HepG2 (cell line): ENCODE measurements around the gene SLC35D2. TPM values are rescaled to one million over a fixed set of nuclear protein-coding genes. Genes with fewer than 3 reads are reported as not detected.
A peak's percentile ranks its signal among the peaks of the same experiment; 100 is the strongest.

ENCODE experiments used
- ASH2L ChIP-seq: fragments of 300-600, 200-600 bp; sonication (generic); IDR thresholded peaks from 2 replicates; pipeline ENCODE4 v1.7.0; 2017; ENCODE audit warnings: low read depth, mild to moderate bottlenecking, moderate library complexity, mixed read lengths, low read length; ENCODE audit not compliant: insufficient read length
- GATAD2A ChIP-seq: IDR thresholded peaks from 2 replicates; pipeline ENCODE4 v1.6.1; 2016
- MAFF ChIP-seq: IDR thresholded peaks from 2 replicates; pipeline ENCODE4 v1.6.1; 2011; ENCODE audit warnings: low read depth, low read length, improper control_type of control experiment
- MAFG ChIP-seq: sonication (generic); formaldehyde crosslinking; IDR thresholded peaks from 2 replicates; pipeline ENCODE4 v1.5.1; 2020; ENCODE audit warnings: mild to moderate bottlenecking, missing genetic modification reagents
- MTF1 ChIP-seq: sonication (generic); formaldehyde crosslinking; IDR thresholded peaks from 2 replicates; pipeline ENCODE4 v1.5.0; 2020; ENCODE audit warnings: missing genetic modification reagents
- NAIF1 ChIP-seq: sonication (generic); formaldehyde crosslinking; IDR thresholded peaks from 2 replicates; pipeline ENCODE4 v1.5.0; 2020; ENCODE audit warnings: mild to moderate bottlenecking, missing genetic modification reagents, borderline replicate concordance
- PTBP1 ChIP-seq: fragments of 200-400 bp; formaldehyde crosslinking; IDR thresholded peaks from 2 replicates; pipeline ENCODE4 v1.6.1; 2018; ENCODE audit warnings: low read length, low read depth; ENCODE audit not compliant: poor library complexity, severe bottlenecking
- RCOR2 ChIP-seq: IDR thresholded peaks from 2 replicates; pipeline ENCODE4 v1.6.1; 2016; ENCODE audit warnings: missing biosample characterization, missing genetic modification reagents
- SIN3A ChIP-seq: IDR thresholded peaks from 2 replicates; pipeline ENCODE4 v1.6.1; 2011; ENCODE audit warnings: low read depth, mild to moderate bottlenecking, control low read depth, low read length, borderline replicate concordance
- SMARCC2 ChIP-seq: fragments of 450-650 bp; IDR thresholded peaks from 2 replicates; pipeline ENCODE4 v1.6.1; 2017; ENCODE audit warnings: antibody characterized with exemption, mild to moderate bottlenecking
- STAT5B ChIP-seq: sonication (generic); formaldehyde crosslinking; IDR thresholded peaks from 2 replicates; pipeline ENCODE4 v1.4.0; 2020; ENCODE audit warnings: missing genetic modification reagents
- TARDBP ChIP-seq: sonication (generic); formaldehyde crosslinking; IDR thresholded peaks from 2 replicates; pipeline ENCODE4 v1.8.0; 2022; ENCODE audit warnings: mild to moderate bottlenecking, missing genetic modification reagents
- ZBTB8A ChIP-seq: sonication (generic); formaldehyde crosslinking; IDR thresholded peaks from 2 replicates; pipeline ENCODE4 v1.4.0; 2020; ENCODE audit warnings: mild to moderate bottlenecking, low read depth, missing genetic modification reagents, borderline replicate concordance
- ZEB1 ChIP-seq: IDR thresholded peaks from 2 replicates; pipeline ENCODE4 v1.6.1; 2012; ENCODE audit warnings: mild to moderate bottlenecking, low read depth, inconsistent platforms; ENCODE audit not compliant: insufficient replicate concordance
- ZFP36L1 ChIP-seq: sonication (generic); formaldehyde crosslinking; IDR thresholded peaks from 2 replicates; pipeline ENCODE4 v1.8.0; 2022; ENCODE audit warnings: mild to moderate bottlenecking, missing genetic modification reagents, moderate library complexity
- ZMYM4 ChIP-seq: sonication (generic); formaldehyde crosslinking; IDR thresholded peaks from 2 replicates; pipeline ENCODE4 v1.8.1; 2023; ENCODE audit warnings: mild to moderate bottlenecking, missing genetic modification reagents
- ZNF329 ChIP-seq: sonication (generic); formaldehyde crosslinking; IDR thresholded peaks from 2 replicates; pipeline ENCODE4 v1.9.0; 2021; ENCODE audit warnings: low read depth, mild to moderate bottlenecking, missing genetic modification reagents
- polyA plus RNA-seq, 8 experiments: library from polyadenylated mRNA; depleted of rRNA in 3 of 8; stranded (reverse) in 7 of 8; unstranded in 1 of 8; fragments of >200 nt; fragmentation: Illumina TruSeq in 4 of 8; extraction: Trizol in 4 of 8; gene quantifications; 2 replicates each; pipeline versions ENCODE4 v1.2.1 to v1.2.3, GENCODE V29; 2011 to 2016; ENCODE audit warnings: low read depth in 4 of 8, missing spikeins in 1 of 8, mixed read lengths in 1 of 8; ENCODE audit not compliant: insufficient read depth in 1 of 8
- total RNA-seq, 5 experiments: library from RNA; depleted of rRNA; stranded (reverse); fragments of >200 nt; fragmentation: Illumina TruSeq; extraction: Trizol; gene quantifications; 2 replicates each; pipeline ENCODE4 v1.2.3, GENCODE V29; 2016; ENCODE audit warnings: low read depth in 1 of 5
- TF ChIP-seq, protein P1 (sequence below): sonication (generic); formaldehyde crosslinking; IDR thresholded peaks from 2 replicates; pipeline ENCODE4 v1.5.0; 2020; ENCODE audit warnings: missing genetic modification reagents
- TF ChIP-seq, protein P2 (sequence below): sonication (generic); formaldehyde crosslinking; IDR thresholded peaks from 2 replicates; pipeline ENCODE4 v1.4.0; 2020; ENCODE audit warnings: missing genetic modification reagents; ENCODE audit errors: not compliant biosample characterization
- TF ChIP-seq, protein P3 (sequence below): sonication (generic); formaldehyde crosslinking; IDR thresholded peaks from 2 replicates; pipeline ENCODE4 v1.5.0; 2020; ENCODE audit warnings: missing genetic modification reagents, mild to moderate bottlenecking, borderline replicate concordance
- TF ChIP-seq, protein P4 (sequence below): sonication (generic); formaldehyde crosslinking; IDR thresholded peaks from 2 replicates; pipeline ENCODE4 v1.4.0; 2020; ENCODE audit warnings: low read depth, missing genetic modification reagents
- TF ChIP-seq, protein P5 (sequence below): sonication (generic); formaldehyde crosslinking; IDR thresholded peaks from 2 replicates; pipeline ENCODE4 v1.4.0; 2020; ENCODE audit warnings: missing genetic modification reagents, mild to moderate bottlenecking, borderline replicate concordance

The SLC35D2 gene
- total and polyA plus RNA-seq, 2 of the 13 experiments (the other 11 are each of a cell fraction or from before 2014, with no cell fraction given) = 96.2 to 103 TPM

DNA sequence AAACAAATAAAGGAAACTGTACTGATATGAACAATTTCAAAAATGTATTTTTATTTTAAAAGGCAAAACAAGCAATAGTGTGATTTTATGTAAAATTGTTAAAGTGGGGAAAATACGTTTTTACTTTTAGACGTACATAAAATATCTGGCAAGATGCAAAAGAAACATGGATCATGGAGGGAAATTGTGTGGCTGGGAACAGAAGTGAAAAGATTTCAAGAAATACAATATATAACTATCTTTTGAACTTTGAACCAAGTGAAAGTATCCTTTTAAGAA lies 36.1 kb upstream of the SLC35D2 start (continued):
- TF ChIP-seq, protein P1, sequence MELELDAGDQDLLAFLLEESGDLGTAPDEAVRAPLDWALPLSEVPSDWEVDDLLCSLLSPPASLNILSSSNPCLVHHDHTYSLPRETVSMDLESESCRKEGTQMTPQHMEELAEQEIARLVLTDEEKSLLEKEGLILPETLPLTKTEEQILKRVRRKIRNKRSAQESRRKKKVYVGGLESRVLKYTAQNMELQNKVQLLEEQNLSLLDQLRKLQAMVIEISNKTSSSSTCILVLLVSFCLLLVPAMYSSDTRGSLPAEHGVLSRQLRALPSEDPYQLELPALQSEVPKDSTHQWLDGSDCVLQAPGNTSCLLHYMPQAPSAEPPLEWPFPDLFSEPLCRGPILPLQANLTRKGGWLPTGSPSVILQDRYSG (CRISPR knock-in tag) = no peak
- TF ChIP-seq GATAD2A (CRISPR knock-in tag) (no peak), STAT5B (no peak), RCOR2 (CRISPR knock-in tag) (0 out of 2 replicates have a peak, but pooled peaks have one; percentile 8), ZNF329 (CRISPR knock-in tag) (no peak), TARDBP (CRISPR knock-in tag) (no peak), SIN3A (no peak), ZEB1 (no peak), SMARCC2 (no peak), NAIF1 (CRISPR knock-in tag) (no peak), MTF1 (CRISPR knock-in tag) (no peak), ZMYM4 (CRISPR knock-in tag) (no peak), ASH2L (peak; percentile 10), MAFF (no peak), ZFP36L1 (0 out of 2 replicates have a peak, but pooled peaks have one; percentile 2), PTBP1 (no peak), ZBTB8A (no peak), MAFG (CRISPR knock-in tag) (no peak)
- TF ChIP-seq, protein P2, sequence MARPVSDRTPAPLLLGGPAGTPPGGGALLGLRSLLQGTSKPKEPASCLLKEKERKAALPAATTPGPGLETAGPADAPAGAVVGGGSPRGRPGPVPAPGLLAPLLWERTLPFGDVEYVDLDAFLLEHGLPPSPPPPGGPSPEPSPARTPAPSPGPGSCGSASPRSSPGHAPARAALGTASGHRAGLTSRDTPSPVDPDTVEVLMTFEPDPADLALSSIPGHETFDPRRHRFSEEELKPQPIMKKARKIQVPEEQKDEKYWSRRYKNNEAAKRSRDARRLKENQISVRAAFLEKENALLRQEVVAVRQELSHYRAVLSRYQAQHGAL (CRISPR knock-in tag) = no peak
- TF ChIP-seq, protein P3, sequence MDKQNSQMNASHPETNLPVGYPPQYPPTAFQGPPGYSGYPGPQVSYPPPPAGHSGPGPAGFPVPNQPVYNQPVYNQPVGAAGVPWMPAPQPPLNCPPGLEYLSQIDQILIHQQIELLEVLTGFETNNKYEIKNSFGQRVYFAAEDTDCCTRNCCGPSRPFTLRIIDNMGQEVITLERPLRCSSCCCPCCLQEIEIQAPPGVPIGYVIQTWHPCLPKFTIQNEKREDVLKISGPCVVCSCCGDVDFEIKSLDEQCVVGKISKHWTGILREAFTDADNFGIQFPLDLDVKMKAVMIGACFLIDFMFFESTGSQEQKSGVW = no peak
- TF ChIP-seq, protein P4, sequence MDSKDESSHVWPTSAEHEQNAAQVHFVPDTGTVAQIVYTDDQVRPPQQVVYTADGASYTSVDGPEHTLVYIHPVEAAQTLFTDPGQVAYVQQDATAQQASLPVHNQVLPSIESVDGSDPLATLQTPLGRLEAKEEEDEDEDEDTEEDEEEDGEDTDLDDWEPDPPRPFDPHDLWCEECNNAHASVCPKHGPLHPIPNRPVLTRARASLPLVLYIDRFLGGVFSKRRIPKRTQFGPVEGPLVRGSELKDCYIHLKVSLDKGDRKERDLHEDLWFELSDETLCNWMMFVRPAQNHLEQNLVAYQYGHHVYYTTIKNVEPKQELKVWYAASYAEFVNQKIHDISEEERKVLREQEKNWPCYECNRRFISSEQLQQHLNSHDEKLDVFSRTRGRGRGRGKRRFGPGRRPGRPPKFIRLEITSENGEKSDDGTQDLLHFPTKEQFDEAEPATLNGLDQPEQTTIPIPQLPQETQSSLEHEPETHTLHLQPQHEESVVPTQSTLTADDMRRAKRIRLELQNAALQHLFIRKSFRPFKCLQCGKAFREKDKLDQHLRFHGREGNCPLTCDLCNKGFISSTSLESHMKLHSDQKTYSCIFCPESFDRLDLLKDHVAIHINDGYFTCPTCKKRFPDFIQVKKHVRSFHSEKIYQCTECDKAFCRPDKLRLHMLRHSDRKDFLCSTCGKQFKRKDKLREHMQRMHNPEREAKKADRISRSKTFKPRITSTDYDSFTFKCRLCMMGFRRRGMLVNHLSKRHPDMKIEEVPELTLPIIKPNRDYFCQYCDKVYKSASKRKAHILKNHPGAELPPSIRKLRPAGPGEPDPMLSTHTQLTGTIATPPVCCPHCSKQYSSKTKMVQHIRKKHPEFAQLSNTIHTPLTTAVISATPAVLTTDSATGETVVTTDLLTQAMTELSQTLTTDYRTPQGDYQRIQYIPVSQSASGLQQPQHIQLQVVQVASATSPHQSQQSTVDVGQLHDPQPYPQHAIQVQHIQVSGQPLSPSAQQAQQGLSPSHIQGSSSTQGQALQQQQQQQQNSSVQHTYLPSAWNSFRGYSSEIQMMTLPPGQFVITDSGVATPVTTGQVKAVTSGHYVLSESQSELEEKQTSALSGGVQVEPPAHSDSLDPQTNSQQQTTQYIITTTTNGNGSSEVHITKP (CRISPR knock-in tag) = no peak
- TF ChIP-seq, protein P5, sequence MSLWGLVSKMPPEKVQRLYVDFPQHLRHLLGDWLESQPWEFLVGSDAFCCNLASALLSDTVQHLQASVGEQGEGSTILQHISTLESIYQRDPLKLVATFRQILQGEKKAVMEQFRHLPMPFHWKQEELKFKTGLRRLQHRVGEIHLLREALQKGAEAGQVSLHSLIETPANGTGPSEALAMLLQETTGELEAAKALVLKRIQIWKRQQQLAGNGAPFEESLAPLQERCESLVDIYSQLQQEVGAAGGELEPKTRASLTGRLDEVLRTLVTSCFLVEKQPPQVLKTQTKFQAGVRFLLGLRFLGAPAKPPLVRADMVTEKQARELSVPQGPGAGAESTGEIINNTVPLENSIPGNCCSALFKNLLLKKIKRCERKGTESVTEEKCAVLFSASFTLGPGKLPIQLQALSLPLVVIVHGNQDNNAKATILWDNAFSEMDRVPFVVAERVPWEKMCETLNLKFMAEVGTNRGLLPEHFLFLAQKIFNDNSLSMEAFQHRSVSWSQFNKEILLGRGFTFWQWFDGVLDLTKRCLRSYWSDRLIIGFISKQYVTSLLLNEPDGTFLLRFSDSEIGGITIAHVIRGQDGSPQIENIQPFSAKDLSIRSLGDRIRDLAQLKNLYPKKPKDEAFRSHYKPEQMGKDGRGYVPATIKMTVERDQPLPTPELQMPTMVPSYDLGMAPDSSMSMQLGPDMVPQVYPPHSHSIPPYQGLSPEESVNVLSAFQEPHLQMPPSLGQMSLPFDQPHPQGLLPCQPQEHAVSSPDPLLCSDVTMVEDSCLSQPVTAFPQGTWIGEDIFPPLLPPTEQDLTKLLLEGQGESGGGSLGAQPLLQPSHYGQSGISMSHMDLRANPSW (CRISPR knock-in tag) = no peak
